Astrocyte of the cerebellum (primary cell): ENCODE results near the gene FBXL7.
A peak's percentile ranks its signal among the peaks of the same experiment; 100 is the strongest.

Experiments
- DNase-seq: peaks from one replicate; pipeline ENCODE4 v3.0.0-alpha.2; 2011; ENCODE audit warnings: low read depth
- H3K4me3 ChIP-seq: 2 replicates; pipeline ENCODE4 v1.5.1; 2011; ENCODE audit warnings: mild to moderate bottlenecking, low read depth, low read length, moderate library complexity
- CTCF ChIP-seq: IDR thresholded peaks from 2 replicates; pipeline ENCODE4 v1.5.1; 2012; ENCODE audit warnings: low read length, low read depth, moderate library complexity, mild to moderate bottlenecking; ENCODE audit errors: missing control alignments
- in situ Hi-C: cut with HindIII; loops from 2 replicates; pipeline ENCODE4 v1.10.0; 2017; ENCODE audit warnings: low sequenced_read_pairs

The FBXL7 gene

GRCh38 chr5:15528476-15528875, 28.5 kb downstream of the FBXL7 start:
- DNase-seq, result no peak
- no peak overlapping the region for H3K4me3 ChIP-seq
- no peak for TF ChIP-seq CTCF
- in situ Hi-C loops, result no loop called here

- DNase-seq, result no peak
- in situ Hi-C loops, result no loop called here
- no peak for TF ChIP-seq CTCF
- no peak overlapping the region for H3K4me3 ChIP-seq
These were observed 29.0 kb downstream of the FBXL7 start for GRCh38 chr5:15529013-15529412.

GRCh38 chr5:15529821-15530220, 29.8 kb downstream of the FBXL7 start:
- in situ Hi-C loops, result no loop called here
- no peak for DNase-seq
- no peak overlapping the region for H3K4me3 ChIP-seq
- TF ChIP-seq CTCF, result no peak

- in situ Hi-C loops, result no loop called here
- DNase-seq, result peak; percentile 91
- no peak for TF ChIP-seq CTCF
- H3K4me3 ChIP-seq, result no peak overlapping the region
These were observed 33.3 kb downstream of the FBXL7 start for GRCh38 chr5:15533129-15533893.

- TF ChIP-seq CTCF, result no peak
- no peak overlapping the region for H3K4me3 ChIP-seq
- no peak for DNase-seq
- in situ Hi-C loops, result no loop called here
These were observed 36.0 kb downstream of the FBXL7 start for GRCh38 chr5:15535938-15536337.

GRCh38 chr5:15538516-15538915, 38.5 kb downstream of the FBXL7 start:
- no peak for DNase-seq
- in situ Hi-C loops, result no loop called here
- no peak for TF ChIP-seq CTCF
- H3K4me3 ChIP-seq, result no peak overlapping the region
